Astrocyte of the cerebellum (primary cell): ENCODE results near the gene LMNTD2.

ENCODE experiments used
- DNase-seq: peaks from one replicate; pipeline ENCODE4 v3.0.0-alpha.2; 2011; ENCODE audit warnings: low read depth
- H3K4me3 ChIP-seq: 2 replicates; pipeline ENCODE4 v1.5.1; 2011; ENCODE audit warnings: mild to moderate bottlenecking, low read depth, low read length, moderate library complexity
- in situ Hi-C: cut with HindIII; loops from 2 replicates; pipeline ENCODE4 v1.10.0; 2017; ENCODE audit warnings: low sequenced_read_pairs
- TF ChIP-seq, protein P1 (sequence below): IDR thresholded peaks from 2 replicates; pipeline ENCODE4 v1.5.1; 2012; ENCODE audit warnings: low read length, low read depth, moderate library complexity, mild to moderate bottlenecking; ENCODE audit errors: missing control alignments

LMNTD2 gene

DNA sequence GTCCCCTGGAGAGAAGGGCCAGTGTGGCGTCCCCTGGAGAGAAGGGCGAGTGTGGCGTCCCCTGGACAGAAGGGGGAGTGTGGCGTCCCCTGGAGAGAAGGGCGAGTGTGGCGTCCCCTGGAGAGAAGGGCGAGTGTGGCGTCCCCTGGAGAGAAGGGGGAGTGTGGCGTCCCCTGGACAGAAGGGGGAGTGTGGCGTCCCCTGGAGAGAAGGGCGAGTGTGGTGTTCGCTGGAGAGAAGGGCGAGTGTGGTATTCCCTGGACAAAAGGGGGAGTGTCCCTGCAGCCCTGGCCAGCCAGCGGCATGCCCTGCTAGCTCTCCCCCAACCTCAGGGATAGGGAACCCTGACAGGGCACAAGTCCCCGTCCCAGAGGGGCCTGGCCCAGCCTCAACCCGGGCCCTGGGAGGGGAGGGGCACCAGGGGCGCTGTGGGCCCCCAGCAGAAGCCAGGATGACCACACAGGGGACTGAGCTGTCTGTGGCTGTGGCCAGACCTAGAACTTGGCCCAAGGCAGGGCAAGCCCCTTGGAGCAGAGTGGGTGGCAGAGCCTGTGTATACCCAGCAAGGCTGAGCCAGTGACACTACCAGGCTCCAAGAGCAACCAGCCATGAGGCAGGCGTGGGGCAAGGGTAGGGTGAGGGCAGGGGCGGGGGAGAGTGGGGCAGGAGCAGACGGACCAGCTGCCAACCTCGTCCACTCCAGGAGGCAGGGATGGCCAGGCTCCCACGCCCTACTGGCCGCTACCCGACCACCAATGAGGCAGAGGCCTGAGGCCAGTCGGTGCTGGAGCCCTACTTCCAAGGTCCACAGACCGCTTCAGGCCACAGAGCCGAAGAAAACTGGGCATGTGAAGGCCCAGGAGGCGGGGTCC, 29.3 kb downstream of the LMNTD2 start:
- TF ChIP-seq, protein P1, sequence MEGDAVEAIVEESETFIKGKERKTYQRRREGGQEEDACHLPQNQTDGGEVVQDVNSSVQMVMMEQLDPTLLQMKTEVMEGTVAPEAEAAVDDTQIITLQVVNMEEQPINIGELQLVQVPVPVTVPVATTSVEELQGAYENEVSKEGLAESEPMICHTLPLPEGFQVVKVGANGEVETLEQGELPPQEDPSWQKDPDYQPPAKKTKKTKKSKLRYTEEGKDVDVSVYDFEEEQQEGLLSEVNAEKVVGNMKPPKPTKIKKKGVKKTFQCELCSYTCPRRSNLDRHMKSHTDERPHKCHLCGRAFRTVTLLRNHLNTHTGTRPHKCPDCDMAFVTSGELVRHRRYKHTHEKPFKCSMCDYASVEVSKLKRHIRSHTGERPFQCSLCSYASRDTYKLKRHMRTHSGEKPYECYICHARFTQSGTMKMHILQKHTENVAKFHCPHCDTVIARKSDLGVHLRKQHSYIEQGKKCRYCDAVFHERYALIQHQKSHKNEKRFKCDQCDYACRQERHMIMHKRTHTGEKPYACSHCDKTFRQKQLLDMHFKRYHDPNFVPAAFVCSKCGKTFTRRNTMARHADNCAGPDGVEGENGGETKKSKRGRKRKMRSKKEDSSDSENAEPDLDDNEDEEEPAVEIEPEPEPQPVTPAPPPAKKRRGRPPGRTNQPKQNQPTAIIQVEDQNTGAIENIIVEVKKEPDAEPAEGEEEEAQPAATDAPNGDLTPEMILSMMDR: no peak
- DNase-seq: no peak
- in situ Hi-C loops: no loop called here
- H3K4me3 ChIP-seq: no peak overlapping the region

DNA sequence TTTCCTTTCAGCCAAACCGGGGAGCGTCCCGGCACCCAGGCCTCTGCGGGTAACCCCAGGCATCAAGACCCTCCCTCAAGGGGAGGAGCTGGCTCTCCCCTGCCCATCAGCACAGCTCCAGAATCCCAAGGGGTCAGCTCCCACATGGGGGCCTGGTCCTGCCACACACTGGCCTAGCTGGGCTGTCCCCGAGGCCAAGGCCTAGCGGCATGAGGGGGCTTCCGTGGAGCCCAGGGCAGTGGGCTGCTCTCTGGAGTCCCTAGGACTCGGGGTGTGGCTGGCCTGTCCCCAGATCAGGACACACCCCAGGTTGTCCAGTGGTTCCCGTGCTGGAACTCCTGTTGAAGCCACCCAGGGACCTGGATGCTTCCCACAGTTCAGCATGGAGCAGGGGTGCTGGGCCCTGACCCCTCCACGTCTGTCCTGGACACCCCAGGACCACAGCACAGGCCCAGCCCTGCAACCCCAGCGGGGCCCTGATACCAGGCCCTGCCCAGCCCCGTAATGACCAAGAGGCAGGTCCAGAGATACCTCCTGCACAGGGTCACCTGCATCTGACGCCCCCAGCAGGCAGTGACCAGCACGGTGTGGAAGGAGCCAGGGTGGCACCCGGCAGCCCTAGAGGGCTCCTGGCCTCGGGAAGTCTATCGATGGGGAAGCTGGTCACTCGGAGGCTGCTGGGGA, 30.7 kb downstream of the LMNTD2 start:
- in situ Hi-C loops: no loop called here
- TF ChIP-seq, protein P1: no peak
- no peak overlapping the region for H3K4me3 ChIP-seq
- no peak for DNase-seq

DNA sequence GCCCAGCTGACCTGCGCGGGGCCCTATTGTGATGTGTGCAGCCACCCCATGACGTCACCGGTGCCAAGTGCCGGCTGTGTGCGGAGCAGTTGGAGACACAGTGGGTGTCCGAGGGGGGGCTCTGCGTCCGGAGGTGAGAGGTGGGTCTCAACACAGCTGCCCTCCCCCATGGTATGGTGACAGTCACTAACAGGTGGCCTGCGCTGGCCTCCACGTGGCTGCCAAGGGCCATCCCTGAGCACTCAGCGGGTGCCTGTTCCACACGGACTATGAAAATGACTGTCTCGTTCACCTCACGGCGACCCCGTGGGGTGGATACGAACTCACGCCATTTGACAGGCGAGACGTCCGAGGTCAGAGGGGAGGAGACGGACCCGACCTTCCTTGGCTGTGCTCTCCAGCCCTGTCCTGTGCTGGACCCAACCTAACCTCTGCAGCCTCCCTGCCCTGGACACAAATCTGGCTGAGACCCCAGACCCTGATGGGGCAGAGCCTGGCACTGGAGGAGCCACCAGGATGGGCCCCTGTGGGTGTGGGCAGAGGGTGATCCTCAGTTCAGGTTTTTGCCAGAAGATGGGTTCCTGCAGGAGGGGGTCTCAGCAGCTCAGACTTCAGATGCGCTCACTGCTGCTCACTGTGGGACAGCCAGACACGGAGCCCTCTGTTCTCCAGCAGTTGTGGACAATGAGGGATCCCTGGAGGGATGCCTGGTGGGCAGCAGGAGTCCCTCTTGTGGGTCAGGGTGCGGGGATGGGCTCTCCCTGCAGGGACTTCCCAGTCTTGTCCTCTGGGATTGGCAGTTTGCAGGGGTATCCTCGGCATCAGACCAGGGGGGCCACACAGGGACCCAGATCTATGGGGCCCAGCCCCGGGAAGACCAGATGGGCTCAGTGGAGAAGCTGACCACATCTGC, 31.5 kb downstream of the LMNTD2 start:
- no peak overlapping the region for H3K4me3 ChIP-seq
- in situ Hi-C loops: no loop called here
- no peak for DNase-seq
- TF ChIP-seq, protein P1: no peak

DNA sequence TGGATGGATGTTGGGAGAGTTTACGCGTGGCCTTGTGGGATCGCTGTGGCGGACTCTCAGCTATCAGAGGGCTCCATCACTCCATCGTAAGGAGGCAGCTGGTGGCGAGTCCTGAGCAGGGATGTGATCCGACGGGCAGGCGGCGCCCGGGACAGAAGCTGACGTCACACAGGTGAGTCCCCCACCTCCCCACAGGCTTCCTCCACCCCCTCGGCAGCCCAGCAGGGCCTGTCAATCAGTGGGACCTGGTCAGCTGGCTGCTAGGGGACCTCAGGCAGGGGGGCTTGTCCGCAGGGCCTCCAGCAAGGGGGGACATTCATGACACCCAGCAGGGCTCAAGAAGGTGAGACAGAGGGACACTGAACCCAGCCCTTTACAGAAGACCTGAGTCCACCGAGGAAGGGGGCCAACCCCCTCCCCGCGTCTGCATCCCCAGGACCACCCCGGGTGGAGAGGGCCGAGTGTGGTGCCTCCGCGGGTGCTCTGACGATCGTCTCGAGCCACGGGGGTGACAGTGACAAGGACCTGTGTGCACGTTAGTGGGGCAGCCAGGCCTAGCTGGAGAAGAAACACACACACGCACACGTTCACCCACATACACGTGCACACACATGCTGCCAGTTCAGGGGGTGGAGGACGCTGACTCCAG, 32.2 kb downstream of the LMNTD2 start:
- H3K4me3 ChIP-seq: no peak overlapping the region
- TF ChIP-seq, protein P1: no peak
- in situ Hi-C loops: no loop called here
- no peak for DNase-seq

DNA sequence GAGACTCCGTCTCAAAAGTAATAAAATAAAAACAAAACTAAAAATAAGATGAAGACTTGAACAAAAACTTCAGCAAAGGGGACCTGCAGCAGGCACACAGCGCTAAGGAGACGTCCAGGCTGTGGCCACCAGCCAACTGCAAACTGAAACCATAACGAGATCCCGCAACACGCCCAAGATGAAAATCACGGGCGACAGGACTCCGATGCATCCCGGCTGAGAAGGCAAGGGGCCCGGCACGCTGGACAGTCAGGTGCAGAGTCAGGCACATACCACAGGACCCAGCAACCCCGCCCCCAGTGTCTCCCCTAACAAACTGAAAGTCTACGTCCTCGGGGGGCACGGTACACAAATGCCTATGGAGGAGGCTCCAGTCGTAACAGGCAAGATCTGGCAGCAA, 34.3 kb downstream of the LMNTD2 start:
- TF ChIP-seq, protein P1: no peak

More for the DNA sequence above, 34.3 kb downstream of the LMNTD2 start:
- no peak overlapping the region for H3K4me3 ChIP-seq
- in situ Hi-C loops: no loop called here
- DNase-seq: no peak
